ENCODE results near the gene TSPAN1. TPM values are rescaled to one million over a fixed set of nuclear protein-coding genes. Genes with fewer than 3 reads are reported as not detected.

The TSPAN1 gene
- total RNA-seq, 5 donors from 2014 or later (not counting 1 experiment from before 2014, with no cell fraction given), result 0.53 to 0.54 TPM; not detected in 3

DNA sequence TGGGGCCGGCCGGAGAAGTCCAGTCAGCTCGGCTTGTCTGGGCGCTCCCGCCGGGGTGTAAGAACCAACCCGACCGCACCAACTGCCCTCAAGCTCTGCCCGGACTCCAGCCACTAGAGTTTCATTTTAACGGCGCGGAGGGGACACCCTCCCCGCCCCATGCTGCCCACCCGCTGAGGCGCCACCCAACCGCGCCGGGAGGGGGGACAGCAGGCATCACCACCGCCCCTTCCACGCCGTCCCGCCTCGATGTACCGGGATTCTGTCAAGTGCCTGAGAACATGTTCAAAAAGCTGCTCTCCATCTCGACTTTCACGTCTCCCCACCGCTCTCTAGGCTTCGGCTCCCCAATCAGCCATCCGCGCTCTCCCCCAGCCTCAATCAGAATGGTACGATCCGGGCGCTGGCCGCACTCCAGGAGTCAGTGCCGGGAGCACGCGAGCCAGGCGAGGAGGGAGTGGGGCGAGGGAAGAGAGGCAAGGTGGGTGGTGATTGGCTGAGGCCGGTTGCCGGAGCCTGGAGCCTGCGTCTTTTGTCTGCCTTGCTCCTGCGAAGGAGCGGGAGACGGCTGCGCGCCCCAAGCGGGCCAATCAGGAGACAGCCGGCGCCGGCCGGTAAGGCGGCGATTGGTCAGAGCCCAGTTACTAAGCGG, 42.2 kb upstream of the TSPAN1 start, which contains the start of gene PIK3R3:
Gene PIK3R3 (minus strand): TSS at position 101 of the 652 bp plus-strand sequence. CDS start 677 bp downstream, outside the sequence.
- under 1% methylated on average over 49 of the region's 55 CpGs for WGBS (ENCODE audit: insufficient coverage)
- peak; percentile 43 to 92 (median 62) for DNase-seq

GRCh38 chr1:46133181-46133658, 41.7 kb upstream of the TSPAN1 start:
- Histone ChIP-seq H3K27me3 (replicated peaks in 1 of 2; ENCODE audit: control insufficient read depth in 2 of 2, extremely low read depth in 1 of 2, insufficient read depth in 2 of 2, low read length in 1 of 2) (peaks cover 0 to 27% of the 10 kb centered on the region in 2 experiments), H3K9me3 (no peaks in the 10 kb centered on the region), H3K4me1 (ENCODE audit: control insufficient read depth in 1 of 2, extremely low read depth in 1 of 2, insufficient read depth in 2 of 2, low read length in 2 of 2) (peaks cover 6 to 19% of the 10 kb centered on the region in 2 experiments), H3K36me3 (ENCODE audit: control insufficient read depth in 2 of 2, extremely low read depth in 1 of 2, insufficient read depth in 1 of 2, low read length in 1 of 2) (no peaks in the 10 kb centered on the region), H3K27ac (ENCODE audit: low read length) (peak overlapping the region; percentile 86), H3K4me3 (ENCODE audit: control insufficient read depth in 1 of 2, extremely low read depth in 1 of 2, low read length in 1 of 2) (peak overlapping the region; percentile 81 to 92)
- WGBS (ENCODE audit: insufficient coverage), result 1% methylated on average over 20 of the region's 22 CpGs
- peaks cover 35 to 48% of the 10 kb centered on the region in 2 donors for H3K27me3 Mint-ChIP-seq
- POLR2A ChIA-PET, result no interaction called here
- H3K36me3 Mint-ChIP-seq, result no peaks in the 10 kb centered on the region
- peaks cover 26 to 38% (median 29%) of the 10 kb centered on the region in 3 donors for H3K4me1 Mint-ChIP-seq
- CTCF ChIA-PET, result no interaction called here
- peak overlapping the region; percentile 89 to 95 (median 92) for H3K4me3 Mint-ChIP-seq
- peak in 4 of 35 experiments; percentile 0 to 5 (median 2) for DNase-seq
- peak; percentile 16 to 47 (median 38) for ATAC-seq (replicated peaks in 1 of 4)
- no peaks in the 10 kb centered on the region for H3K9me3 Mint-ChIP-seq
- H3K27ac Mint-ChIP-seq, result peak overlapping the region; percentile 89 to 91

More for the DNA sequence above, 42.2 kb upstream of the TSPAN1 start, which contains the start of gene PIK3R3:
- H3K27ac ChIP-seq (ENCODE audit: low read length), result peak within 1 kb of the TSS; percentile 86
- H3K4me1 ChIP-seq (ENCODE audit: control insufficient read depth in 1 of 2, extremely low read depth in 1 of 2, insufficient read depth in 2 of 2, low read length in 2 of 2), result peaks cover 6 to 19% of the 10 kb centered on the region in 2 experiments
- Mint-ChIP-seq H3K9me3 (no peaks in the 10 kb centered on the region), H3K27me3 (peaks cover 41 to 51% of the 10 kb centered on the region in 2 donors), H3K4me3 (peak within 1 kb of the TSS; percentile 89 to 95 (median 92)), H3K27ac (peak within 1 kb of the TSS; percentile 89 to 91), H3K36me3 (no peaks in the 10 kb centered on the region), H3K4me1 (peaks cover 26 to 38% (median 29%) of the 10 kb centered on the region in 3 donors)
- CTCF ChIA-PET, result no interaction called here
- H3K9me3 ChIP-seq, result no peaks in the 10 kb centered on the region
- POLR2A ChIA-PET, result no interaction called here
- no peaks in the 10 kb centered on the region for H3K36me3 ChIP-seq (ENCODE audit: control insufficient read depth in 2 of 2, extremely low read depth in 1 of 2, insufficient read depth in 1 of 2, low read length in 1 of 2)
- ATAC-seq (replicated peaks in 1 of 4), result peak; percentile 90 to 95 (median 92)
- H3K27me3 ChIP-seq (replicated peaks in 1 of 2; ENCODE audit: control insufficient read depth in 2 of 2, extremely low read depth in 1 of 2, insufficient read depth in 2 of 2, low read length in 1 of 2), result peaks cover 0 to 30% of the 10 kb centered on the region in 2 experiments
- H3K4me3 ChIP-seq (ENCODE audit: control insufficient read depth in 1 of 2, extremely low read depth in 1 of 2, low read length in 1 of 2), result peak within 1 kb of the TSS; percentile 81 to 92

DNA sequence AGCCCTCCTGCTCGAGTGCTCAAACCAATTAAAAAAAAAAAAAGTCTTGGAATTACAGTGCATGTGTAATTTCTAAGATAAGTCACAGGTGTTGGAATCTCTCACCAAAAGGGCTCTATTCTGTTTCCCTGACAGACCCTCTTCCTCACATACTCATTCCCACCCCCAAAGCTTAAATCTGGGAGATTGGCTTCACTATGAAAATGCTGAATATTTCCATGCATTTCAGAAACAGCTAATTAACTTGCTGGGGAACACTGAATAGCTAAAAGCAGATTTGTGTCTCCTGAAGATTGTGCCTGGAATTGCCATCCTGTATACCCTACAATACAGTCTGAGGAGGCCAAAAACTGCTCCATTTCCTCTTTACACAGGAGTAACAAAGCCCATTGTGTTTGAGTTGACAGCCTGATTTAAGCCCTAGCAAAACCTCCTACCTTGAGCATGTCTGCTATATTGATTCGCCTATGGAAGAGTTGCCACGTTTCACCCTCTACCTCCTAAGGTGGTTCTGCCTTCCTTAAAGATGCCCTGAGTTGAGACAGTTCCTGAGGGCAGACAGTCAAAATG, 41.0 kb upstream of the TSPAN1 start:
- ATAC-seq (replicated peaks in 1 of 4) (no peak), DNase-seq (no peak)
- Mint-ChIP-seq H3K27me3 (peaks cover 31 to 48% of the 10 kb centered on the region in 2 donors), H3K27ac (no peak overlapping the region), H3K36me3 (no peaks in the 10 kb centered on the region), H3K4me1 (peaks cover 26 to 38% (median 29%) of the 10 kb centered on the region in 3 donors), H3K4me3 (peak overlapping the region; percentile 89 to 95 (median 92)), H3K9me3 (no peaks in the 10 kb centered on the region)
- H3K36me3 ChIP-seq (ENCODE audit: control insufficient read depth in 2 of 2, extremely low read depth in 1 of 2, insufficient read depth in 1 of 2, low read length in 1 of 2), result no peaks in the 10 kb centered on the region
- H3K27ac ChIP-seq (ENCODE audit: low read length), result no peak overlapping the region
- H3K9me3 ChIP-seq, result no peaks in the 10 kb centered on the region
- H3K27me3 ChIP-seq (replicated peaks in 1 of 2; ENCODE audit: control insufficient read depth in 2 of 2, extremely low read depth in 1 of 2, insufficient read depth in 2 of 2, low read length in 1 of 2), result peaks cover 0 to 21% of the 10 kb centered on the region in 2 experiments
- peak overlapping the region in 1 of 2 donors; percentile 81 for H3K4me3 ChIP-seq (ENCODE audit: control insufficient read depth in 1 of 2, extremely low read depth in 1 of 2, low read length in 1 of 2)
- ChIA-PET POLR2A (no interaction called here), CTCF (no interaction called here)
- no CpG with 5 or more reads among the region's 3 CpGs for WGBS (ENCODE audit: insufficient coverage)
- H3K4me1 ChIP-seq (ENCODE audit: control insufficient read depth in 1 of 2, extremely low read depth in 1 of 2, insufficient read depth in 2 of 2, low read length in 2 of 2), result peaks cover 6 to 19% of the 10 kb centered on the region in 2 experiments

- Histone ChIP-seq H3K27ac (ENCODE audit: low read length) (no peak overlapping the region), H3K27me3 (replicated peaks in 1 of 2; ENCODE audit: control insufficient read depth in 2 of 2, extremely low read depth in 1 of 2, insufficient read depth in 2 of 2, low read length in 1 of 2) (peaks cover 0 to 21% of the 10 kb centered on the region in 2 experiments), H3K4me3 (ENCODE audit: control insufficient read depth in 1 of 2, extremely low read depth in 1 of 2, low read length in 1 of 2) (no peak overlapping the region), H3K4me1 (ENCODE audit: control insufficient read depth in 1 of 2, extremely low read depth in 1 of 2, insufficient read depth in 2 of 2, low read length in 2 of 2) (peaks cover 6 to 19% of the 10 kb centered on the region in 2 experiments), H3K9me3 (no peaks in the 10 kb centered on the region), H3K36me3 (ENCODE audit: control insufficient read depth in 2 of 2, extremely low read depth in 1 of 2, insufficient read depth in 1 of 2, low read length in 1 of 2) (no peaks in the 10 kb centered on the region)
- ATAC-seq (replicated peaks in 1 of 4) (no peak), DNase-seq (no peak)
- POLR2A ChIA-PET, result no interaction called here
- Mint-ChIP-seq H3K27ac (no peak overlapping the region), H3K27me3 (peaks cover 28 to 45% of the 10 kb centered on the region in 2 donors), H3K4me1 (peaks cover 26 to 38% (median 29%) of the 10 kb centered on the region in 3 donors), H3K36me3 (no peaks in the 10 kb centered on the region), H3K4me3 (no peak overlapping the region), H3K9me3 (no peaks in the 10 kb centered on the region)
- CTCF ChIA-PET, result no interaction called here
- 100% methylated on average over 1 of the region's 3 CpGs for WGBS (ENCODE audit: insufficient coverage)
Measured at GRCh38 chr1:46134660-46135331, 40.1 kb upstream of the TSPAN1 start.

- H3K4me1 Mint-ChIP-seq, result peaks cover 17 to 24% (median 20%) of the 10 kb centered on the region in 3 donors
Measured at GRCh38 chr1:46136711-46137110, 38.2 kb upstream of the TSPAN1 start.

DNA sequence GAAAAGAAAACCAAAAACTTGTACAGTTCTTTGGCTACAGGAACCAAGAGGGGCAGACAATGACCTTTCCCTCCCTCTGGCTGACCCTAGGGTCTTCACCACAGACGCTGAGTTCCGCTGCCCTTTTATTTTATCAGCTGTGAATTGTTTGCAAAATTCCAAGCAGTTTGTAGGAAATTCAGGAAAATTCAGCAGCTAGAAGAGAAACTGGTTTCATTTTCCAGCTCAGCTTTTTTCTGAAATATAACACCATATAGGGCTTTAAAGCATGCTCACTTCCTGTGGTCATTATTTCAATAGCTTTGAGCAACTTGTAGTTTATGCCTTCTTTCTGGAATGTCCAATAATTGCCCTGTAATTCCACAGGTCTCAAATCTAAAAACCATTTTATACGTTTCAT, 37.0 kb upstream of the TSPAN1 start:
- no CpG with 5 or more reads among the region's 3 CpGs for WGBS (ENCODE audit: insufficient coverage)
- Histone ChIP-seq H3K4me3 (ENCODE audit: control insufficient read depth in 1 of 2, extremely low read depth in 1 of 2, low read length in 1 of 2) (no peak overlapping the region), H3K36me3 (ENCODE audit: control insufficient read depth in 2 of 2, extremely low read depth in 1 of 2, insufficient read depth in 1 of 2, low read length in 1 of 2) (no peaks in the 10 kb centered on the region), H3K27ac (ENCODE audit: low read length) (no peak overlapping the region), H3K9me3 (no peaks in the 10 kb centered on the region), H3K4me1 (ENCODE audit: control insufficient read depth in 1 of 2, extremely low read depth in 1 of 2, insufficient read depth in 2 of 2, low read length in 2 of 2) (peaks cover 0 to 7% of the 10 kb centered on the region in 2 experiments), H3K27me3 (replicated peaks in 1 of 2; ENCODE audit: control insufficient read depth in 2 of 2, extremely low read depth in 1 of 2, insufficient read depth in 2 of 2, low read length in 1 of 2) (peaks cover 0 to 9% of the 10 kb centered on the region in 2 experiments)
- H3K9me3 Mint-ChIP-seq, result no peaks in the 10 kb centered on the region
- no peak overlapping the region for H3K27ac Mint-ChIP-seq
- no peaks in the 10 kb centered on the region for H3K36me3 Mint-ChIP-seq
- ChIA-PET CTCF (no interaction called here), POLR2A (interaction anchor here (0.5 to 0.6 kb wide), 2 partner anchors 13 to 691 kb away, joined by 3 to 5 read pairs; no protein-coding TSS in a partner anchor)
- peaks cover 9 to 30% of the 10 kb centered on the region in 2 donors for H3K27me3 Mint-ChIP-seq
- DNase-seq (no peak), ATAC-seq (replicated peaks in 1 of 4) (no peak)
- H3K4me3 Mint-ChIP-seq, result no peak overlapping the region
- peaks cover 10 to 12% (median 12%) of the 10 kb centered on the region in 3 donors for H3K4me1 Mint-ChIP-seq

More at GRCh38 chr1:46136711-46137110, 38.2 kb upstream of the TSPAN1 start:
- Histone ChIP-seq H3K9me3 (no peaks in the 10 kb centered on the region), H3K27ac (ENCODE audit: low read length) (no peak overlapping the region), H3K4me3 (ENCODE audit: control insufficient read depth in 1 of 2, extremely low read depth in 1 of 2, low read length in 1 of 2) (no peak overlapping the region), H3K36me3 (ENCODE audit: control insufficient read depth in 2 of 2, extremely low read depth in 1 of 2, insufficient read depth in 1 of 2, low read length in 1 of 2) (no peaks in the 10 kb centered on the region), H3K27me3 (replicated peaks in 1 of 2; ENCODE audit: control insufficient read depth in 2 of 2, extremely low read depth in 1 of 2, insufficient read depth in 2 of 2, low read length in 1 of 2) (peaks cover 0 to 21% of the 10 kb centered on the region in 2 experiments), H3K4me1 (ENCODE audit: control insufficient read depth in 1 of 2, extremely low read depth in 1 of 2, insufficient read depth in 2 of 2, low read length in 2 of 2) (peaks cover 1 to 17% of the 10 kb centered on the region in 2 experiments)
- Mint-ChIP-seq H3K36me3 (no peaks in the 10 kb centered on the region), H3K27ac (no peak overlapping the region), H3K9me3 (no peaks in the 10 kb centered on the region), H3K4me3 (no peak overlapping the region), H3K27me3 (peaks cover 18 to 35% of the 10 kb centered on the region in 2 donors)
- DNase-seq (no peak), ATAC-seq (replicated peaks in 1 of 4) (no peak)
- ChIA-PET POLR2A (no interaction called here), CTCF (no interaction called here)
